ENCODE results near the gene SOX13. TPM values are rescaled to one million over a fixed set of nuclear protein-coding genes. Genes with fewer than 3 reads are reported as not detected.

SOX13 gene
- polyA plus RNA-seq, 3 donors, result 0.52 TPM; not detected in 2

DNA sequence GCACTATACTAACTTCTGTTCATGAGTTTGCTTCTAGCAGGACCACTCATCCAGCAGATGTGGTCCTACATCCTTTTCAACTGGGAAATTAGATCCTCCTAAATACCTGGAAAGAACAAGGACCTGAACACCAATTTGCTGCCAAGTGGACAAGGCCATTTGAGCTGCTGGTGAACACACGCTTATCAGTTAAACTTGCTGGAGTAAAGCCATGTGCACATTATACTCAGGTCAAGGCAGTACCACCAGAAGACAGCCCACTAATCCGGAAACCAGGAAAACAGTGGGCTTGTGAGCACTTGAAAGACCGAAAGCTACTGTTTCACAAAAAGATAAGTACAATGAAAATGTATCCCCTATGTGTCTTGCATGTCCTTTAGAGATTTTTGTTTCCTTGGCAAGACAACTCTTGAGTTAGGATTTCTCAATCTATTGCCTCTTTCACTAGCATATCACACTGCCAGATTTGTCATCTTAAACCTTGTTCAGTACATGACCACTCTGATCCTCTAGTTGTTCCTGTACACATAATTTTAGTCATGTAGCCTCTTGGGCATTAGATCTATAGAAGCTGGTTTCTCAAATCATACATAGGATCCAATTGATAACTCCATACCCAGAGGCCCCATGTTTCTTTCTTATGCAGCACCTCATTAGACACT is 97.7 kb downstream of the SOX13 start:
- H3K9me3 Mint-ChIP-seq, result peaks cover 10 to 33% (median 26%) of the 10 kb centered on the region in 7 donors
- TF ChIP-seq, protein P1, sequence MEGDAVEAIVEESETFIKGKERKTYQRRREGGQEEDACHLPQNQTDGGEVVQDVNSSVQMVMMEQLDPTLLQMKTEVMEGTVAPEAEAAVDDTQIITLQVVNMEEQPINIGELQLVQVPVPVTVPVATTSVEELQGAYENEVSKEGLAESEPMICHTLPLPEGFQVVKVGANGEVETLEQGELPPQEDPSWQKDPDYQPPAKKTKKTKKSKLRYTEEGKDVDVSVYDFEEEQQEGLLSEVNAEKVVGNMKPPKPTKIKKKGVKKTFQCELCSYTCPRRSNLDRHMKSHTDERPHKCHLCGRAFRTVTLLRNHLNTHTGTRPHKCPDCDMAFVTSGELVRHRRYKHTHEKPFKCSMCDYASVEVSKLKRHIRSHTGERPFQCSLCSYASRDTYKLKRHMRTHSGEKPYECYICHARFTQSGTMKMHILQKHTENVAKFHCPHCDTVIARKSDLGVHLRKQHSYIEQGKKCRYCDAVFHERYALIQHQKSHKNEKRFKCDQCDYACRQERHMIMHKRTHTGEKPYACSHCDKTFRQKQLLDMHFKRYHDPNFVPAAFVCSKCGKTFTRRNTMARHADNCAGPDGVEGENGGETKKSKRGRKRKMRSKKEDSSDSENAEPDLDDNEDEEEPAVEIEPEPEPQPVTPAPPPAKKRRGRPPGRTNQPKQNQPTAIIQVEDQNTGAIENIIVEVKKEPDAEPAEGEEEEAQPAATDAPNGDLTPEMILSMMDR (IDR thresholded peaks at IDR 0.05), result no peak
- intact Hi-C loops (cut with micrococcal nuclease), result no loop called here
- no peaks in the 10 kb centered on the region for H3K4me1 ChIP-seq (ENCODE audit: control insufficient read depth in 1 of 2, insufficient read depth in 2 of 2, low read length in 2 of 2)
- H3K4me1 Mint-ChIP-seq, result peaks cover 4% of the 10 kb centered on the region
- H3K9me3 ChIP-seq (replicated peaks in 1 of 2; ENCODE audit: control insufficient read depth in 1 of 2, insufficient read depth in 1 of 2, low read length in 2 of 2), result peaks cover 18 to 26% of the 10 kb centered on the region in 2 donors
- H3K4me3 ChIP-seq (replicated peaks in 1 of 3; ENCODE audit: low read depth in 2 of 3, low read length in 3 of 3), result no peak overlapping the region
- WGBS (ENCODE audit: insufficient coverage), result 100% methylated on average over 2 of the region's 3 CpGs
- no peaks in the 10 kb centered on the region for H3K36me3 Mint-ChIP-seq
- H2AFZ ChIP-seq (ENCODE audit: insufficient read depth, low read depth, low read length, poor library complexity, severe bottlenecking), result no peak overlapping the region
- peaks cover 1 to 6% (median 3%) of the 10 kb centered on the region in 3 donors for H3K27me3 Mint-ChIP-seq (ENCODE audit: low read depth in 3 of 3)
- no peaks in the 10 kb centered on the region for H4K20me1 ChIP-seq (ENCODE audit: insufficient read depth, low read length)
- no peak overlapping the region for H3K4me3 Mint-ChIP-seq
- no peak overlapping the region for H3K27ac Mint-ChIP-seq
- H3K4me2 ChIP-seq (replicated peaks; ENCODE audit: extremely low read depth, low read length, poor library complexity, severe bottlenecking), result no peak overlapping the region
- H3K9ac ChIP-seq (ENCODE audit: insufficient read depth, low read length, poor library complexity, severe bottlenecking), result no peak overlapping the region
- H3K79me2 ChIP-seq (ENCODE audit: insufficient read depth, low read length), result no peaks in the 10 kb centered on the region
- no peaks in the 10 kb centered on the region for H3K27me3 ChIP-seq (ENCODE audit: control insufficient read depth in 2 of 2, insufficient read depth in 2 of 2, low read length in 2 of 2)
- DNase-seq, result no peak
- no peak overlapping the region for H3K27ac ChIP-seq (ENCODE audit: low read depth in 1 of 2, low read length in 2 of 2)
- H3K36me3 ChIP-seq (replicated peaks in 1 of 2; ENCODE audit: control insufficient read depth in 1 of 2, insufficient read depth in 2 of 2, low read length in 2 of 2), result no peaks in the 10 kb centered on the region

DNA sequence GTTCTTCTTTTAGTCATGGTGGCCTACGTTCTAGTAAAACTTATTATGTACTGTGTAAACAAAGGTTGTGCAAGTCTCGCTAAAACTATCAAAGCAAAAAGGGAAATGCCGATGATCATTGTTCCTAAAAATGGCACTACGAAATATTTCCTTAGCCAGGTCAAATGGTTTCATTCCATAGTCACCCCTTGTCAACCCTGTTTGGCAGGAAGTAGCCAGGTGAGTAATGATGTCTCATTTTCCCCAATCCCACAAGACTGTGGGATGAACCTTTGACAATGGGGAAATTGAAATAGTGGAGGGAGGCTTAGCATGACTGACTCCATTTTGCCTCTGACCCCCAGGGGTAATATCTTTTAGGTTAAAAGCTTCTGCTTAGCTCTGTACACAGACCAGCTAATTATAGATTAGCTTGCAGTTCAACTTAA is 98.8 kb downstream of the SOX13 start:
- no peak overlapping the region for H3K4me3 Mint-ChIP-seq
- no peaks in the 10 kb centered on the region for H3K4me1 ChIP-seq (ENCODE audit: control insufficient read depth in 1 of 2, insufficient read depth in 2 of 2, low read length in 2 of 2)
- H3K9me3 Mint-ChIP-seq, result peaks cover 10 to 33% (median 26%) of the 10 kb centered on the region in 7 donors
- no peak overlapping the region for H3K4me3 ChIP-seq (replicated peaks in 1 of 3; ENCODE audit: low read depth in 2 of 3, low read length in 3 of 3)
- H3K27ac Mint-ChIP-seq, result no peak overlapping the region
- WGBS (ENCODE audit: insufficient coverage), result no CpG with 5 or more reads among the region's 4 CpGs
- H3K27ac ChIP-seq (ENCODE audit: low read depth in 1 of 2, low read length in 2 of 2), result no peak overlapping the region
- no peak overlapping the region for H3K4me2 ChIP-seq (replicated peaks; ENCODE audit: extremely low read depth, low read length, poor library complexity, severe bottlenecking)
- intact Hi-C loops (cut with micrococcal nuclease), result no loop called here
- H3K79me2 ChIP-seq (ENCODE audit: insufficient read depth, low read length), result no peaks in the 10 kb centered on the region
- no peak overlapping the region for H3K9ac ChIP-seq (ENCODE audit: insufficient read depth, low read length, poor library complexity, severe bottlenecking)
- no peaks in the 10 kb centered on the region for H3K27me3 ChIP-seq (ENCODE audit: control insufficient read depth in 2 of 2, insufficient read depth in 2 of 2, low read length in 2 of 2)
- no peaks in the 10 kb centered on the region for H3K36me3 ChIP-seq (replicated peaks in 1 of 2; ENCODE audit: control insufficient read depth in 1 of 2, insufficient read depth in 2 of 2, low read length in 2 of 2)
- DNase-seq, result peak in 1 of 3 donors; percentile 30
- no peak overlapping the region for H2AFZ ChIP-seq (ENCODE audit: insufficient read depth, low read depth, low read length, poor library complexity, severe bottlenecking)
- H3K27me3 Mint-ChIP-seq (ENCODE audit: low read depth in 3 of 3), result peaks cover 0 to 3% (median 1%) of the 10 kb centered on the region in 3 donors
- H3K4me1 Mint-ChIP-seq, result peaks cover 4% of the 10 kb centered on the region
- TF ChIP-seq, protein P1 (IDR thresholded peaks at IDR 0.05), result no peak
- H3K36me3 Mint-ChIP-seq, result no peaks in the 10 kb centered on the region
- no peaks in the 10 kb centered on the region for H4K20me1 ChIP-seq (ENCODE audit: insufficient read depth, low read length)
- H3K9me3 ChIP-seq (replicated peaks in 1 of 2; ENCODE audit: control insufficient read depth in 1 of 2, insufficient read depth in 1 of 2, low read length in 2 of 2), result peaks cover 18 to 26% of the 10 kb centered on the region in 2 donors

Measured in CD14-positive monocyte (primary cell).